Lower lobe of right lung (tissue), 2 donors: ENCODE results near the gene SLC31A1. TPM values are rescaled to one million over a fixed set of nuclear protein-coding genes. Genes with fewer than 3 reads are reported as not detected.

Source experiments
- ATAC-seq, 2 donors: fragments of 200-7000 bp; cut with Tn5 transposase; one replicate each; pipeline ENCODE4 v1.9.1; 2020 to 2022; ENCODE audit warnings: mild to moderate bottlenecking in 2 of 2, moderate library complexity in 2 of 2
- DNase-seq: peaks from one replicate; pipeline ENCODE4 v3.0.0-alpha.2; 2020
- H3K27ac ChIP-seq: fragments of 200-600 bp; one replicate; pipeline ENCODE4 v1.8.0; 2022
- H3K27me3 ChIP-seq: fragments of 200-600 bp; one replicate; pipeline ENCODE4 v1.8.0; 2022; ENCODE audit warnings: low read depth
- H3K36me3 ChIP-seq: fragments of 200-600 bp; one replicate; pipeline ENCODE4 v1.8.0; 2022; ENCODE audit warnings: mild to moderate bottlenecking
- H3K4me1 ChIP-seq: fragments of 200-600 bp; one replicate; pipeline ENCODE4 v1.8.0; 2022
- H3K4me3 ChIP-seq: fragments of 200-600 bp; one replicate; pipeline ENCODE4 v1.8.0; 2022; ENCODE audit warnings: mild to moderate bottlenecking
- H3K9me3 ChIP-seq: fragments of 200-600 bp; one replicate; pipeline ENCODE4 v1.8.0; 2022
- intact Hi-C: fragments of 100-400 bp; cut with DNase I; formaldehyde crosslinking; loops from one replicate; pipeline ENCODE4 v1.11.0; 2022
- total RNA-seq: library from RNA; stranded (reverse); fragmentation: NEBNext Ultra II Directional; extraction: Animal tissue kit (Norgen Biotek cat#: 25700); gene quantifications from one replicate; pipeline ENCODE4 v1.2.1, GENCODE V29; 2021
- TF ChIP-seq, protein P1 (sequence below): fragments of 200-600 bp; IDR thresholded peaks from one replicate; pipeline ENCODE4 v1.8.0; 2022; ENCODE audit warnings: antibody characterized with exemption, mild to moderate bottlenecking
- donor health status: DM: no; HTN: yes; CAD: no; lungs with severe emphysema.

SLC31A1 gene
- total RNA-seq, 1 donor from 2014 or later: 48.4 TPM

DNA sequence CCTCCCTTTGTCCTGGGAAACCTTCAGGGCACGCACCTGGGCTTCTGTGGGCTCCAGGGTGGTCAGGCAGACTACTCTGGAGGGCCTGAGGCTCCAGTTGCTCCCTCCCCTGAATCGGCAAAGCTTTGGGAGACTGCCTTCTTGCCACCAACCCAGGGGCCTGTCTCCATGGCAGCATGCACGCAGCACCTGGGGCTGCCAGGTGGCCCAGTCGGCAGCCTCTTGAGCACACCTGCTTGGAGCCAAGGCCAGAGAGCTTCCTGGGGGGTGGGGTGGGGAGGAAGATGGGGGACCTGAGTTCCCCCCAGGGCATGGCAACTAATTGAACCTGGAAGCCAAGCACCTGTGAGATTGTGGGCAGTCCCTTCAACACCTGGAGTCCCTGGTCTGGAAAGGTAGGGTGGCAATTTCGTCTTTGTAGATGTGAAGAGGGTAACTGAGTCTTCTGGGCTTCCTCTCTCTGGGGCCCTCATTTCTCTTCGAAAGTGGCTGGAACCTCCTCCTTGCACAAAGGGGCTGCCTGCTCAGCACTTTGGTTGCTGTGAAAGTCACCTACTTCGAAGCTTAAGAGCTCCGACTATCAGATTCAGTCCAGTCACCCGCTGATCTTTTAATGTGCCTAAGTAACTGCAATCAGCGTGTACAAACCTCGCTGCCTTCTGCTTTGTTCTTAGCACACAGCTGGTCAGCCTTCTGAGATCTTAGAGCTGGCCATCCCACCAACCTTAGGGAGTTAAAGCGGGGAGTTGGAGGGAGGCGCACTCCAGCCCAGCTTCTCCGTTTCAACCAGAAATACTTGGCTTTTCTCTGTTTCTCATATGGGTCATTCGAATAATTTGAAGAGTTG is 77.8 kb downstream of the SLC31A1 start:
- Histone ChIP-seq H3K9me3 (no peaks in the 10 kb centered on the region), H3K4me3 (no peak overlapping the region), H3K4me1 (no peaks in the 10 kb centered on the region), H3K36me3 (no peaks in the 10 kb centered on the region), H3K27ac (no peak overlapping the region), H3K27me3 (peaks cover 3% of the 10 kb centered on the region)
- DNase-seq (no peak), ATAC-seq (no peak)
- intact Hi-C loops: no loop called here
- TF ChIP-seq, protein P1, sequence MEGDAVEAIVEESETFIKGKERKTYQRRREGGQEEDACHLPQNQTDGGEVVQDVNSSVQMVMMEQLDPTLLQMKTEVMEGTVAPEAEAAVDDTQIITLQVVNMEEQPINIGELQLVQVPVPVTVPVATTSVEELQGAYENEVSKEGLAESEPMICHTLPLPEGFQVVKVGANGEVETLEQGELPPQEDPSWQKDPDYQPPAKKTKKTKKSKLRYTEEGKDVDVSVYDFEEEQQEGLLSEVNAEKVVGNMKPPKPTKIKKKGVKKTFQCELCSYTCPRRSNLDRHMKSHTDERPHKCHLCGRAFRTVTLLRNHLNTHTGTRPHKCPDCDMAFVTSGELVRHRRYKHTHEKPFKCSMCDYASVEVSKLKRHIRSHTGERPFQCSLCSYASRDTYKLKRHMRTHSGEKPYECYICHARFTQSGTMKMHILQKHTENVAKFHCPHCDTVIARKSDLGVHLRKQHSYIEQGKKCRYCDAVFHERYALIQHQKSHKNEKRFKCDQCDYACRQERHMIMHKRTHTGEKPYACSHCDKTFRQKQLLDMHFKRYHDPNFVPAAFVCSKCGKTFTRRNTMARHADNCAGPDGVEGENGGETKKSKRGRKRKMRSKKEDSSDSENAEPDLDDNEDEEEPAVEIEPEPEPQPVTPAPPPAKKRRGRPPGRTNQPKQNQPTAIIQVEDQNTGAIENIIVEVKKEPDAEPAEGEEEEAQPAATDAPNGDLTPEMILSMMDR: no peak

DNA sequence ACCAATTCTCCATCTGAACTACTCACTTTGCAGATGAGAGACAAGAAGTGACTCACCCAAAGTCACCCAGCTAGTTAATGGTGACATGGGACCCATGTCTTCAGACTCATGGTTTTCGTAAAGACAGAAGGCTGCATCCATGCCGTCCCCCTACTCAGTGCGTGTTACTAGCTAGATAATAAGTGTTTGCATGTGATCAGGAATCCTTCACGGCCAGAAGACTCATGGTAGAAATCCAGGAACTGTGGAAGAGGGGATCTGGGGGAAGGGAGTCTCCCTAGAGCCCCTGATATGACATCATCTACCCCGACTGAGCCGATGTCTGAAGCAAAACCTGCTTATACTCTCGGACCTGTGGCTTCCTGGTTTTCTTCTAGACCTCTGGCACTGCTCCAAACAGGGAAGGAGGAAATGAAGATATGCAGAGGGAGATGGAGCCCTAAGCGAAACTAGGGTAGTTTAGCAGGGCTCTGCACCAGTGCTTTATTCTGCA is 78.5 kb downstream of the SLC31A1 start:
- ATAC-seq (peak; percentile 49 to 63), DNase-seq (no peak)
- Histone ChIP-seq H3K9me3 (no peaks in the 10 kb centered on the region), H3K4me1 (no peaks in the 10 kb centered on the region), H3K36me3 (no peaks in the 10 kb centered on the region), H3K27me3 (peaks cover 3% of the 10 kb centered on the region), H3K27ac (no peak overlapping the region), H3K4me3 (no peak overlapping the region)
- intact Hi-C loops: no loop called here
- TF ChIP-seq, protein P1: no peak

DNA sequence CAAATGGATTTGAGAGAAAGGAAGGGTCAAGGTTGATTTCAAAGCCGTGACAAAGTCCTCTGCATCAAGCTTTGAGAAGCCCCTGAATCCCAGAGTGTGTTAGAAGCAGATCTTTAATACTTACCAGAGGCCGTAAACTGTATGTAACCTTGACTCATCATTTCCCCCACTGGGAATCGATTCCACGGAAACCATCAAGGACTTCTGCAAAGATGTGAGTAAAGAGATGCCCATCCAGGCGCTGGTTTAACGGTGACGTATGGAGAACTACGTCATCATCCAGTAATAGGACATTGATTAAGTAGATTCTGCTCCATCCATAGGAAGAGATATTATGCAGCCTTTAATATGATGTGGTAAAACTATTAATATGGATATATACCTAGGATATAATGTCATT is 80.2 kb downstream of the SLC31A1 start:
- ATAC-seq (no peak), DNase-seq (no peak)
- no peaks in the 10 kb centered on the region for H3K9me3 ChIP-seq
- no peaks in the 10 kb centered on the region for H3K36me3 ChIP-seq
- H3K4me3 ChIP-seq: no peak overlapping the region
- no peak overlapping the region for H3K27ac ChIP-seq
- intact Hi-C loops: no loop called here
- H3K4me1 ChIP-seq: no peaks in the 10 kb centered on the region
- peaks cover 3% of the 10 kb centered on the region for H3K27me3 ChIP-seq
- TF ChIP-seq, protein P1: no peak

DNA sequence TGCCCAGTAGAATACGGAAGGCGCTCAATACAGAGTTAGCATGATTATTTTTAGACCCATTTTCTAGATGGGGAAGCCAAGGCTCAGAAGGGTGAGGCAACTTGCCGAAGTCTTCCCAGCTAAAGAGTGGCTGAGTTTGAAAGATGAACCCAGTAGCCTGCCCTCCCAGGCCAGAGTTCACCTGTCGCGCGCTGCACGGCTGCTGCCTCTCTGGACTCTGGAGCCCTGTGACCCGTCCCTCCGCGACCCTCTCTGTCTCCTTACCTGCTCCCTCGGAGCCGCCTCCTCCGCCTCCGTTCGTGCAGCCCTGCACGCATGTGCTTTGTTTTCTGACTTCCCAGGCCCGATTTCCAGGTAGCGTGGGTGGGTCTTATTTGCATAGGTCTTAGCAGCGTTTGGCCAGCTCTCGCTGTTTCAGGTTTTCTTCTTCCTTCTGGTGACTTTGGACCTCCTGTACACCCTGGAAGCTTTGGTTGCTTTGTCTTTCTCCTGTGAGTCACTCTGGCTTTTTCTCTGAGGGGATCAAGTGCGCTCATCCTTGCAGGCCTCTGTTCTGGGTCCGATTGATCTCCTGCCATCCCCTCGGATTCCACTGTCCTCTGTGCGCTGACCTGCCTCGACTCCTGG is 81.6 kb downstream of the SLC31A1 start, which contains the start of gene RNF183:
RNF183 (minus strand) TSS at position 585 of the 627 bp plus-strand sequence. CDS start 5,192 bp downstream, outside the sequence.
- Histone ChIP-seq H3K4me1 (no peaks in the 10 kb centered on the region), H3K27ac (no peak within 1 kb of the TSS), H3K36me3 (no peaks in the 10 kb centered on the region), H3K9me3 (no peaks in the 10 kb centered on the region), H3K4me3 (no peak within 1 kb of the TSS), H3K27me3 (peaks cover 3% of the 10 kb centered on the region)
- intact Hi-C loops: no loop called here
- ATAC-seq: no peak
- TF ChIP-seq, protein P1: no peak
- DNase-seq: no peak

DNA sequence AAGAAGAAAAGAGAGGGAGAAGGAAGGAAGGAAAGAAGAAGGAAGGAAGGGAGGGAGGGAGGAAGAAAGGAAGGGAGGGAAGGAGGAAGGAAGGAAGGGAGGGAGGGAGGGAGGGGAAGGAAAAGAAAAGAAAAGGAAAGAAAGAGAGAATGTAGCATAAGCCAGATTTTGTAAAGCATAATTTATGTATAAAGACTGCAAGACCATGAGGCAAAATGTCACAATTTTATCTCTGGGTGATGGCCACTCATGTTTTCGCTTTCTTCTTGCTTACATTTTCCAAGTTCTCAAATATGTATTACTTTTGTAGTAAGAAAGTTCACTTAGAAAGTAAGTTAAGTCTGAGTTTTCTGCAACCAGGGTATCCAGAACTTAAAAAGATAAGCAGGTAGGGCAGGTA is 85.2 kb downstream of the SLC31A1 start:
- DNase-seq (no peak), ATAC-seq (no peak)
- H3K9me3 ChIP-seq: no peaks in the 10 kb centered on the region
- intact Hi-C loops: no loop called here
- TF ChIP-seq, protein P1: no peak
- no peaks in the 10 kb centered on the region for H3K4me1 ChIP-seq
- H3K27ac ChIP-seq: no peak overlapping the region
- no peaks in the 10 kb centered on the region for H3K36me3 ChIP-seq
- peaks cover 3% of the 10 kb centered on the region for H3K27me3 ChIP-seq
- no peak overlapping the region for H3K4me3 ChIP-seq
